K562 (cell line): Measurements from ENCODE around the gene ANKRD11. TPM values are rescaled to one million over a fixed set of nuclear protein-coding genes. Genes with fewer than 3 reads are reported as not detected.
A peak's percentile ranks its signal among the peaks of the same experiment; 100 is the strongest.
"Not testable (repeated sequence)": the region's sequence is repeated elsewhere in the genome, so short reads cannot be mapped to it uniquely, and the experiment has no call there.

Source experiments
- ATAC-seq: fragments of 200-7000 bp; cut with Tn5 transposase; 3 replicates; pipeline ENCODE4 v1.9.1; 2020; ENCODE audit warnings: moderate library complexity
- BruUV-seq: library from RNA; stranded (reverse); fragments of 400-500 nt; replicated peaks from 2 replicates; lab custom pipeline; 2021; lab: Mats Ljungman, UMichigan
- CTCF ChIA-PET: fragments of 300-600 bp; formaldehyde crosslinking; extraction: SDS; loops from one replicate; lab custom pipeline; 2021; ENCODE audit warnings: low intra/inter-chr PET ratio; lab: Yijun Ruan, JAX
- POLR2A ChIA-PET: fragments of 300-600, 350-650 bp; sonication (Branson Sonifier 250); formaldehyde crosslinking; extraction: SDS; loops from one replicate; lab custom pipeline; 2021; ENCODE audit warnings: antibody characterized with exemption, inconsistent platforms; lab: Yijun Ruan, JAX
- DNase-seq, 4 experiments: peaks; one replicate each; pipeline versions ENCODE4 v3.0.0 to v3.0.0-alpha.2; 2011 to 2018; ENCODE audit warnings: low spot score in 3 of 4, mixed read lengths in 3 of 4; ENCODE audit errors: extremely low read depth in 1 of 4
- FAIRE-seq: peaks from 2 replicates; lab custom pipeline; 2011; peaks lifted over from hg19 to GRCh38; lab: Jason Lieb, UNC
- H2AFZ ChIP-seq: 2 replicates; pipeline ENCODE4 v1.6.0; 2011; ENCODE audit warnings: low read depth, low read length, control low read depth, inconsistent platforms
- H3K27ac ChIP-seq: fragments of 200-600 bp; 3 replicates; pipeline ENCODE4 v1.8.0; 2011; ENCODE audit warnings: low read depth, mild to moderate bottlenecking, control low read depth, inconsistent platforms, low read length, moderate library complexity, mixed read lengths; ENCODE audit errors: extremely low read depth
- H3K27me3 ChIP-seq, 2 experiments: fragments of 300-600 bp in 1 of 2; 2 replicates in 1 of 2; 3 replicates in 1 of 2; pipeline versions ENCODE4 v1.6.0 to v1.8.0; 2011; ENCODE audit warnings: inconsistent platforms in 2 of 2, low read length in 2 of 2, mild to moderate bottlenecking in 1 of 2, mixed read lengths in 1 of 2, moderate library complexity in 1 of 2; ENCODE audit not compliant: control insufficient read depth in 2 of 2, insufficient read depth in 2 of 2
- H3K36me3 ChIP-seq: fragments of 300-600 bp; 3 replicates; pipeline ENCODE4 v1.8.0; 2011; ENCODE audit warnings: mild to moderate bottlenecking, low read length, inconsistent platforms; ENCODE audit not compliant: control insufficient read depth, insufficient read depth
- H3K4me1 ChIP-seq, 2 experiments: fragments of 200-600 bp in 1 of 2; replicated peaks in 1 of 2; 2 replicates in 1 of 2; 3 replicates in 1 of 2; pipeline versions ENCODE4 v1.5.1 to v1.8.0; 2011; ENCODE audit warnings: inconsistent platforms in 2 of 2, low read length in 2 of 2, mild to moderate bottlenecking in 1 of 2, mixed read lengths in 1 of 2, moderate library complexity in 1 of 2; ENCODE audit not compliant: control insufficient read depth in 2 of 2, insufficient read depth in 2 of 2
- H3K4me2 ChIP-seq: 2 replicates; pipeline ENCODE4 v1.6.1; 2011; ENCODE audit warnings: low read length, control low read depth, inconsistent platforms, mixed read lengths; ENCODE audit not compliant: insufficient read depth
- H3K4me3 ChIP-seq: fragments of 200-600 bp; sonication (generic), shearing (Covaris generic); 2 replicates; pipeline ENCODE4 v1.5.1; 2016; ENCODE audit warnings: control low read depth, inconsistent platforms
- H3K79me2 ChIP-seq: fragments of 200-600 bp; 3 replicates; pipeline ENCODE4 v1.8.0; 2011; ENCODE audit warnings: low read length, inconsistent platforms; ENCODE audit not compliant: control insufficient read depth, insufficient read depth
- H3K9ac ChIP-seq, 2 experiments: 2 replicates each; pipeline versions ENCODE4 v1.6.0 to v1.6.1; 2011; ENCODE audit warnings: low read depth in 2 of 2, low read length in 2 of 2, control low read depth in 1 of 2, inconsistent platforms in 1 of 2, mild to moderate bottlenecking in 1 of 2, mixed read lengths in 1 of 2; ENCODE audit not compliant: insufficient read depth in 1 of 2
- H3K9me1 ChIP-seq: one replicate; pipeline ENCODE4 v1.6.0; 2011; ENCODE audit warnings: inconsistent platforms, mild to moderate bottlenecking, low read length, moderate library complexity; ENCODE audit not compliant: control insufficient read depth, insufficient read depth
- H3K9me3 ChIP-seq: replicated peaks from 2 replicates; pipeline ENCODE4 v1.5.1; 2011; ENCODE audit warnings: low read depth, low read length, inconsistent platforms; ENCODE audit not compliant: control insufficient read depth, insufficient read depth
- H4K20me1 ChIP-seq: replicated peaks from 2 replicates; pipeline ENCODE4 v1.6.1; 2011; ENCODE audit warnings: low read length, inconsistent platforms, mixed read lengths; ENCODE audit not compliant: control insufficient read depth, insufficient read depth
- POLR2G ChIP-seq: fragments of 200-400 bp; formaldehyde crosslinking; IDR thresholded peaks from 2 replicates; pipeline ENCODE4 v1.6.1; 2017; ENCODE audit warnings: low read depth, mild to moderate bottlenecking, antibody characterized with exemption, low read length, moderate library complexity
- VEZF1 ChIP-seq: fragments of 200-800 bp; sonication (Bioruptor generic); IDR thresholded peaks from 2 replicates; pipeline ENCODE4 v1.6.1; 2017; ENCODE audit warnings: missing genetic modification characterization, missing compliant biosample characterization
- ZNF740 ChIP-seq, 3 experiments: fragments of 200-800 bp in 1 of 3; sonication (Bioruptor generic) in 1 of 3; sonication (generic) in 1 of 3; formaldehyde crosslinking in 1 of 3; IDR thresholded peaks; 2 replicates each; pipeline versions ENCODE4 v1.6.1 to v1.8.0; 2016 to 2022; ENCODE audit warnings: mild to moderate bottlenecking in 2 of 3, missing compliant biosample characterization in 2 of 3, missing genetic modification characterization in 2 of 3, missing genetic modification reagents in 1 of 3
- WGBS: fragments of 100-300 bp; shearing (Covaris generic); methylation state at CpG from one replicate; pipeline ENCODE4 v1.1.6; 2016; ENCODE audit warnings: low coverage, mixed read lengths; ENCODE audit not compliant: insufficient coverage; ENCODE audit errors: missing lambda C conversion rate; 5-methylcytosine and 5-hydroxymethylcytosine counted together
- in situ Hi-C: fragments of 300-500 bp; cut with MboI; formaldehyde crosslinking; loops from 4 replicates; pipeline ENCODE4 v1.15.0; 2018; ENCODE audit warnings: inconsistent platforms, mixed read lengths
- intact Hi-C: fragments of 100-400 bp; cut with micrococcal nuclease; formaldehyde crosslinking; loops from 2 replicates; pipeline ENCODE4 v1.14.2; 2022
- polyA plus RNA-seq, 8 experiments: library from polyadenylated mRNA; depleted of rRNA in 4 of 8; stranded (reverse) in 5 of 8; unstranded in 3 of 8; fragments of >200 nt; fragmentation: Nextera tagmentation in 2 of 8; fragmentation: Illumina TruSeq in 1 of 8; extraction: Ambion mirVana in 2 of 8; extraction: Trizol in 1 of 8; gene quantifications; 2 replicates each; pipeline versions ENCODE4 v1.2.1 to v1.2.3, GENCODE V29; 2011 to 2014; ENCODE audit warnings: inconsistent platforms in 1 of 8, missing spikeins in 1 of 8
- total RNA-seq, 7 experiments: library from RNA; depleted of rRNA in 6 of 7; stranded (reverse); fragments of >200 nt in 6 of 7; fragmentation: Illumina TruSeq in 2 of 7; extraction: Trizol in 2 of 7; gene quantifications; 2 replicates each; pipeline versions ENCODE4 v1.2.1 to v1.2.3, GENCODE V29; 2011 to 2021; ENCODE audit warnings: low replicate concordance in 1 of 7

The ANKRD11 gene
- total and polyA plus RNA-seq, 9 of the 15 experiments (the other 6 are each of a cell fraction or from before 2014, with no cell fraction given): 4.7 to 126 (median 31.7) TPM

GRCh38 chr16:89462639-89463038 is 27.7 kb downstream of the ANKRD11 start:
- DNase-seq; intact Hi-C loops; H3K27ac ChIP-seq; H3K4me2 ChIP-seq; BruUV-seq; H2AFZ ChIP-seq; POLR2A ChIA-PET; TF ChIP-seq ZNF740 (tag; IDR thresholded peaks at IDR 0.05): not testable (repeated sequence)
- Histone ChIP-seq H3K9me1 (peaks cover 10% of the 10 kb centered on the region), H3K79me2 (peaks cover 90% of the 10 kb centered on the region), H3K36me3 (peaks cover 21% of the 10 kb centered on the region; the same call in 2 of the 3 replicates)
- 46% methylated on average over 2 of the region's 30 CpGs for WGBS
- TF ChIP-seq VEZF1 (CRISPR knock-in tag): peak; percentile 42; the same call in 1 of the 2 replicates
- peak; percentile 87 for TF ChIP-seq ZNF740 (CRISPR knock-in tag; IDR thresholded peaks at IDR 0.05)
- TF ChIP-seq POLR2G: peak; percentile 50; the same call in 1 of the 2 replicates
- TF ChIP-seq, all 486 proteins: peak for 3; not testable (repeated sequence) for 483
- CTCF ChIA-PET, H3K9me3 ChIP-seq, H3K4me3 ChIP-seq, FAIRE-seq, H3K27me3 ChIP-seq, ATAC-seq, H3K9ac ChIP-seq, in situ Hi-C loops: not testable (repeated sequence)
- peaks cover 11 to 31% of the 10 kb centered on the region in 2 experiments; a peak in 4 of 5 replicates for H3K4me1 ChIP-seq
- peaks cover 51% of the 10 kb centered on the region for H4K20me1 ChIP-seq
